Tibial nerve (tissue), 4 donors: ENCODE results near the gene ZNF181. TPM values are rescaled to one million over a fixed set of nuclear protein-coding genes. Genes with fewer than 3 reads are reported as not detected.
A peak's percentile ranks its signal among the peaks of the same experiment; 100 is the strongest.

Source experiments
- DNase-seq, 2 donors: peaks; one replicate each; pipeline ENCODE4 v3.0.0-alpha.2; 2019; ENCODE audit warnings: low spot score in 2 of 2
- H3K27ac ChIP-seq, 4 donors: fragments of 200-600 bp; sonication (generic) in 3 of 4; one replicate each; pipeline ENCODE4 v1.5.1; 2017 to 2019; ENCODE audit warnings: mild to moderate bottlenecking in 1 of 4
- H3K27me3 ChIP-seq, 2 donors: fragments of 200-600 bp; sonication (generic) in 1 of 2; one replicate each; pipeline versions ENCODE4 v1.5.1 to v1.6.0; 2017 to 2019
- H3K36me3 ChIP-seq, 3 donors: fragments of 200-600 bp; sonication (generic); one replicate each; pipeline ENCODE4 v1.5.1; 2018 to 2019
- H3K4me1 ChIP-seq, 4 donors: fragments of 200-600 bp; sonication (generic) in 3 of 4; one replicate each; pipeline ENCODE4 v1.5.1; 2017 to 2019
- H3K4me3 ChIP-seq, 4 donors: fragments of 200-600 bp; sonication (generic) in 3 of 4; one replicate each; pipeline ENCODE4 v1.5.1; 2017 to 2019; ENCODE audit warnings: mild to moderate bottlenecking in 1 of 4, moderate library complexity in 1 of 4
- H3K9me3 ChIP-seq, 4 donors: fragments of 200-600 bp; sonication (generic) in 3 of 4; one replicate each; pipeline ENCODE4 v1.5.1; 2017 to 2019
- CTCF ChIP-seq, 5 experiments: fragments of 200-600 bp in 3 of 5; fragments of 450-650 bp in 2 of 5; sonication (generic) in 3 of 5; IDR thresholded peaks; one replicate each; pipeline ENCODE4 v1.5.1; 2016 to 2019; ENCODE audit warnings: antibody characterized with exemption in 5 of 5, mild to moderate bottlenecking in 3 of 5, moderate library complexity in 2 of 5
- EP300 ChIP-seq, 2 donors: sonication (generic); formaldehyde crosslinking; IDR thresholded peaks; one replicate each; pipeline ENCODE4 v1.6.1; 2017; ENCODE audit warnings: antibody characterized with exemption in 2 of 2, mild to moderate bottlenecking in 1 of 2
- POLR2A ChIP-seq, 2 donors: fragments of 450-650 bp; IDR thresholded peaks; one replicate each; pipeline ENCODE4 v1.6.1; 2017; ENCODE audit warnings: antibody characterized with exemption in 2 of 2, mild to moderate bottlenecking in 2 of 2, moderate library complexity in 2 of 2
- WGBS, 2 donors: methylation state at CpG; one replicate each; pipeline ENCODE4 v1.1.5; 2018; 5-methylcytosine and 5-hydroxymethylcytosine counted together
- total RNA-seq, 4 donors: library from RNA; depleted of rRNA; stranded (reverse); fragments of >200 nt; gene quantifications; one replicate each; pipeline ENCODE4 v1.1.0, GENCODE V29; 2016

ZNF181 gene
- total RNA-seq, 4 donors from 2014 or later = 16.8 to 47.2 (median 27.0) TPM

DNA sequence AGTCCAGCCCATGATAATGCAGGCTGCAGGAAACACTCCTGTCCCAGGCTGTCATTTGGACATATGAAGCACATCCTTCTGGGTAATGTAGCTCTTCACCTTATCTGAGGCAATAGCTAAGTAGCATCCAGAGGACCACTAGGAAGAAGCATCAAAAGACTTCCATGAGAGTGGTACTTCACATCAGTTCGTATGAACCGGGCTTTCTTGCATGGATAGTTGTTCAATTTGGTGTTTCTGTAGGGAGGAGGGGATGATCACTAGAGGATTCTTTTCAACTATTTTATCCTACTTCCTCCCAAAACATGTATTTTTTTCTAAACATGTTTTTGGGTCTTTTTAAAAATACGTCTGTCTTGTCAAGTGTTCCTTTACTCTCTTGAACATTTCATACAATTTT lies 43.7 kb upstream of the ZNF181 start:
- peaks cover 0 to 71% (median 18%) of the 10 kb centered on the region in 4 donors for H3K9me3 ChIP-seq
- WGBS, 2 donors = 89% methylated on average over 3 of the region's 3 CpGs

DNA sequence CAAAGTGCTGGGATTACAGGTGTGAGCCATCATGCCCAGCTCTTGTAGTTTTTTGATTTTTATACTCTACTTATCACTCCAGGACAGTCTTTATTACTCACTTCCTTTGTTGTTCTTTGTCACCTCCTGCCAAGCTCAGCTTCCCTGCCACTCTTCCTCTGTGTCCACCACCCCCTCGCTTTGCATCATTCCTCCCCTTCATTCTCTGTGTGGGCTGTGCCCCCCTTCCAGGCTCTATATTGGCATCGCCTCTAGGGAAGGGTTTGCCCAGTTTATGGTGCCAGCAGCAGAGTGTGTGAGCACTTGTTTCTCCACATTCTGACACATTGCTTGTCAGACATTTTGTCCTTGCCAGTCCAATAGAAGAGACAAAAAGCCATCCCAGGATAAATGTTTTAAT lies 41.5 kb upstream of the ZNF181 start:
- no peaks in the 10 kb centered on the region for H3K27me3 ChIP-seq
- H3K9me3 ChIP-seq = peaks cover 0 to 63% (median 10%) of the 10 kb centered on the region in 4 donors
- H3K27ac ChIP-seq = no peak overlapping the region
- H3K4me1 ChIP-seq = no peaks in the 10 kb centered on the region
- TF ChIP-seq CTCF (IDR thresholded peaks at IDR 0.05) (no peak), POLR2A (IDR thresholded peaks at IDR 0.05) (no peak), EP300 (IDR thresholded peaks at IDR 0.05) (no peak)
- DNase-seq = no peak
- H3K36me3 ChIP-seq = no peaks in the 10 kb centered on the region
- WGBS, 2 donors = 52 to 54% methylated on average over 2 of the region's 2 CpGs
- H3K4me3 ChIP-seq = no peak overlapping the region

More for the DNA sequence above, 43.7 kb upstream of the ZNF181 start:
- Histone ChIP-seq H3K4me3 (no peak overlapping the region), H3K27ac (no peak overlapping the region), H3K27me3 (no peaks in the 10 kb centered on the region), H3K4me1 (no peaks in the 10 kb centered on the region), H3K36me3 (peaks cover 0 to 13% (median 0%) of the 10 kb centered on the region in 3 donors)
- TF ChIP-seq CTCF (IDR thresholded peaks at IDR 0.05) = no peak
- TF ChIP-seq EP300 (IDR thresholded peaks at IDR 0.05) = no peak
- TF ChIP-seq POLR2A (IDR thresholded peaks at IDR 0.05) = no peak
- DNase-seq = no peak

DNA sequence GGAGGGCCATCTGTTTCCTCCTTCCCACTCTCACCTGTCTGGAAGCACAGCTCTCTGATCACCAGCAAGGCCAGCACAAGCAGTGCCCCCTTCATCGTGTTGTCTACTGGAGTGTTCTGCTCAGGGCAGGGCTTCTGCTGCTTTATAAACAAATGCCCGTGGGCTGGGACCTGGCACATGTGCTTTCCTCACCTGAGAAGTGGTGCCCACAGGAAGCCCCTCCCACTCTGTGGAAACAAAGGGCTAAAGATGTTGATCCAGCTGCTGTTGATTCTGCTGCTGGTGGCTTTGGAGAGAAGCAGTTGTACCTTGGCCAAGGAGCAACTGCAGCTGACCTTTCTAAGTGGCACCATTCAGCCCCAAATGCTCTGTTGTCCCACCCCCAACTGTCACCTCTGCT lies 26.4 kb upstream of the ZNF181 start:
- H3K27ac ChIP-seq = no peak overlapping the region
- no peaks in the 10 kb centered on the region for H3K27me3 ChIP-seq
- TF ChIP-seq EP300 (IDR thresholded peaks at IDR 0.05) = no peak
- TF ChIP-seq POLR2A (IDR thresholded peaks at IDR 0.05) = no peak
- TF ChIP-seq CTCF (IDR thresholded peaks at IDR 0.05) = no peak
- H3K9me3 ChIP-seq = peaks cover 0 to 27% (median 0%) of the 10 kb centered on the region in 4 donors
- no peaks in the 10 kb centered on the region for H3K36me3 ChIP-seq
- no peak for DNase-seq
- H3K4me1 ChIP-seq = no peaks in the 10 kb centered on the region
- no peak overlapping the region for H3K4me3 ChIP-seq
- 63 to 71% methylated on average over 2 of the region's 2 CpGs for WGBS, 2 donors

- TF ChIP-seq POLR2A (IDR thresholded peaks at IDR 0.05) (no peak), CTCF (IDR thresholded peaks at IDR 0.05) (no peak), EP300 (IDR thresholded peaks at IDR 0.05) (no peak)
- no peak overlapping the region for H3K4me3 ChIP-seq
- DNase-seq = no peak
- H3K27ac ChIP-seq = no peak overlapping the region
- no peaks in the 10 kb centered on the region for H3K27me3 ChIP-seq
- no peaks in the 10 kb centered on the region for H3K36me3 ChIP-seq
- WGBS, 2 donors = 66 to 68% methylated on average over 6 of the region's 6 CpGs
- no peaks in the 10 kb centered on the region for H3K4me1 ChIP-seq
- H3K9me3 ChIP-seq = peaks cover 0 to 40% (median 2%) of the 10 kb centered on the region in 4 donors
Observed at GRCh38 chr19:34711890-34712289, 22.2 kb upstream of the ZNF181 start.

- Histone ChIP-seq H3K4me1 (no peaks in the 10 kb centered on the region), H3K4me3 (no peak overlapping the region), H3K36me3 (no peaks in the 10 kb centered on the region), H3K27me3 (no peaks in the 10 kb centered on the region), H3K27ac (no peak overlapping the region), H3K9me3 (peaks cover 0 to 33% (median 2%) of the 10 kb centered on the region in 4 donors)
- 37% methylated on average over 11 of the region's 11 CpGs for WGBS, 2 donors
- DNase-seq = peak in 1 of 2 donors; percentile 53
- TF ChIP-seq CTCF (IDR thresholded peaks at IDR 0.05) (peak; percentile 55 to 80 (median 72)), POLR2A (IDR thresholded peaks at IDR 0.05) (no peak), EP300 (IDR thresholded peaks at IDR 0.05) (no peak)
Observed at GRCh38 chr19:34712395-34713261, 21.4 kb upstream of the ZNF181 start.
